ENCODE data around the gene AUTS2. TPM values are rescaled to one million over a fixed set of nuclear protein-coding genes. Genes with fewer than 3 reads are reported as not detected.

Gene AUTS2
- total and polyA plus RNA-seq, 10 of the 15 experiments (the other 5 are each of a cell fraction or from before 2014, with no cell fraction given): 6.4 to 55.6 (median 21.6) TPM

DNA sequence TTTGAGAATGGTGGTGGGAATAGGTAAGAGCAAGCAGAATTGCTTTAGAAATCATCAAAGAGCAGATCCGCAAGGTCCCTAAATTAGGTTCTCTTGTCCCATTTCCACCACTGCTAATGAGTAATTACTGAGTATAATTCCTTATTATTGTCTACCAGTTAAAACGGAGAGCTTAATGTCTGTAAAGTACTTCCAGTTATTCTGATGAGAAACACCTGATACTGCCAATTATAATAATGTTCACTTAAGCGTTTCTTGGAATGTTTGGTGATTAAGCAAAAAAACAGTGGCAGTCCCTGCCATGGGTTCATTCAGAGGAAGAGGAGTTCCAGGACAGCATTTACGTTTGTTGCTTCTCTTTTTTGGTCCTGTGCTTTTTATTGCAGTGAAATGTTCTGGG is 1175.1 kb downstream of the AUTS2 start:
- ChIA-PET CTCF (interaction anchor here (0.5 to 7.0 kb wide), 9 partner anchors 9 to 498 kb away, joined by 3 to 131 read pairs (median 6); no protein-coding TSS in a partner anchor), POLR2A (interaction anchor here (0.6 to 1.2 kb wide), 3 partner anchors 21 to 51 kb away, joined by 3 to 4 read pairs (median 3); no protein-coding TSS in a partner anchor), SMC1A (ENCODE audit: uncharacterized antibody, unreplicated experiment) (interaction anchor here (1.2 to 12.4 kb wide), 5 partner anchors 8 to 72 kb away, joined by 3 to 177 read pairs (median 114); no protein-coding TSS in a partner anchor), RAD21 (ENCODE audit: unreplicated experiment) (interaction anchor here (0.9 to 7.5 kb wide), 7 partner anchors 8 to 75 kb away, joined by 4 to 125 read pairs (median 5); no protein-coding TSS in a partner anchor)
- no peak overlapping the region for H3K4me2 ChIP-seq (ENCODE audit: control insufficient read depth, insufficient read depth)
- in situ Hi-C loops (cut with MboI) (no loop called here), intact Hi-C loops (cut with micrococcal nuclease; ENCODE audit: unreplicated experiment) (no loop called here)
- no TSS peak for BruUV-seq (replicated peaks)
- no peak for FAIRE-seq
- no peak overlapping the region for H3K9ac ChIP-seq (ENCODE audit: control insufficient read depth, insufficient read depth, low read length)
- no peaks in the 10 kb centered on the region for H3K27me3 ChIP-seq (replicated peaks in 1 of 2; ENCODE audit: control insufficient read depth in 2 of 2, insufficient read depth in 2 of 2, low read length in 1 of 2)
- no peak for ATAC-seq
- H3K9me3 ChIP-seq (replicated peaks; ENCODE audit: control insufficient read depth, insufficient read depth, low read length): no peaks in the 10 kb centered on the region
- H3K36me3 ChIP-seq (ENCODE audit: control insufficient read depth in 2 of 2, insufficient read depth in 2 of 2, low read length in 1 of 2): peaks cover 11 to 19% of the 10 kb centered on the region in 2 experiments
- peaks cover 7% of the 10 kb centered on the region; the same call in 1 of the 2 replicates for H3K79me2 ChIP-seq (ENCODE audit: control insufficient read depth, insufficient read depth, low read length)
- no peak overlapping the region for H3K27ac ChIP-seq (ENCODE audit: control insufficient read depth, insufficient read depth)
- H3K4me1 ChIP-seq (ENCODE audit: control insufficient read depth, insufficient read depth, low read length): peaks cover 11% of the 10 kb centered on the region
- TF ChIP-seq, protein P1, sequence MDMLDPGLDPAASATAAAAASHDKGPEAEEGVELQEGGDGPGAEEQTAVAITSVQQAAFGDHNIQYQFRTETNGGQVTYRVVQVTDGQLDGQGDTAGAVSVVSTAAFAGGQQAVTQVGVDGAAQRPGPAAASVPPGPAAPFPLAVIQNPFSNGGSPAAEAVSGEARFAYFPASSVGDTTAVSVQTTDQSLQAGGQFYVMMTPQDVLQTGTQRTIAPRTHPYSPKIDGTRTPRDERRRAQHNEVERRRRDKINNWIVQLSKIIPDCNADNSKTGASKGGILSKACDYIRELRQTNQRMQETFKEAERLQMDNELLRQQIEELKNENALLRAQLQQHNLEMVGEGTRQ (IDR thresholded peaks at IDR 0.05; ENCODE audit: borderline replicate concordance, low read depth, low read length): no peak
- TF ChIP-seq, protein P2, sequence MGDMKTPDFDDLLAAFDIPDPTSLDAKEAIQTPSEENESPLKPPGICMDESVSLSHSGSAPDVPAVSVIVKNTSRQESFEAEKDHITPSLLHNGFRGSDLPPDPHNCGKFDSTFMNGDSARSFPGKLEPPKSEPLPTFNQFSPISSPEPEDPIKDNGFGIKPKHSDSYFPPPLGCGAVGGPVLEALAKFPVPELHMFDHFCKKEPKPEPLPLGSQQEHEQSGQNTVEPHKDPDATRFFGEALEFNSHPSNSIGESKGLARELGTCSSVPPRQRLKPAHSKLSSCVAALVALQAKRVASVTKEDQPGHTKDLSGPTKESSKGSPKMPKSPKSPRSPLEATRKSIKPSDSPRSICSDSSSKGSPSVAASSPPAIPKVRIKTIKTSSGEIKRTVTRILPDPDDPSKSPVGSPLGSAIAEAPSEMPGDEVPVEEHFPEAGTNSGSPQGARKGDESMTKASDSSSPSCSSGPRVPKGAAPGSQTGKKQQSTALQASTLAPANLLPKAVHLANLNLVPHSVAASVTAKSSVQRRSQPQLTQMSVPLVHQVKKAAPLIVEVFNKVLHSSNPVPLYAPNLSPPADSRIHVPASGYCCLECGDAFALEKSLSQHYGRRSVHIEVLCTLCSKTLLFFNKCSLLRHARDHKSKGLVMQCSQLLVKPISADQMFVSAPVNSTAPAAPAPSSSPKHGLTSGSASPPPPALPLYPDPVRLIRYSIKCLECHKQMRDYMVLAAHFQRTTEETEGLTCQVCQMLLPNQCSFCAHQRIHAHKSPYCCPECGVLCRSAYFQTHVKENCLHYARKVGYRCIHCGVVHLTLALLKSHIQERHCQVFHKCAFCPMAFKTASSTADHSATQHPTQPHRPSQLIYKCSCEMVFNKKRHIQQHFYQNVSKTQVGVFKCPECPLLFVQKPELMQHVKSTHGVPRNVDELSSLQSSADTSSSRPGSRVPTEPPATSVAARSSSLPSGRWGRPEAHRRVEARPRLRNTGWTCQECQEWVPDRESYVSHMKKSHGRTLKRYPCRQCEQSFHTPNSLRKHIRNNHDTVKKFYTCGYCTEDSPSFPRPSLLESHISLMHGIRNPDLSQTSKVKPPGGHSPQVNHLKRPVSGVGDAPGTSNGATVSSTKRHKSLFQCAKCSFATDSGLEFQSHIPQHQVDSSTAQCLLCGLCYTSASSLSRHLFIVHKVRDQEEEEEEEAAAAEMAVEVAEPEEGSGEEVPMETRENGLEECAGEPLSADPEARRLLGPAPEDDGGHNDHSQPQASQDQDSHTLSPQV (IDR thresholded peaks at IDR 0.05): no peak
- no peak overlapping the region for H2AFZ ChIP-seq (ENCODE audit: control insufficient read depth, low read depth, low read length)
- H3K4me3 ChIP-seq: no peak overlapping the region
- H4K20me1 ChIP-seq (ENCODE audit: control insufficient read depth, insufficient read depth): no peaks in the 10 kb centered on the region
- WGBS (ENCODE audit: insufficient coverage, insufficient replicate concordance, low lambda C conversion rate, missing lambda C conversion rate): 97% methylated on average over 4 of the region's 4 CpGs
- DNase-seq (ENCODE audit: low read depth, low spot score): no peak

Measured in GM12878 (cell line).